SK-N-SH (cell line): Measurements from ENCODE around the gene VSIG2. TPM values are rescaled to one million over a fixed set of nuclear protein-coding genes. Genes with fewer than 3 reads are reported as not detected.

ENCODE experiments used
- CTCF ChIA-PET: fragments of 300-600, 350-600 bp; formaldehyde crosslinking; extraction: SDS; loops from one replicate; lab custom pipeline; 2021; lab: Yijun Ruan, JAX
- POLR2A ChIA-PET: fragments of 350-600 bp; sonication (Branson Sonifier 250); formaldehyde crosslinking; extraction: SDS; loops from one replicate; lab custom pipeline; 2020; ENCODE audit warnings: antibody characterized with exemption, inconsistent platforms; lab: Yijun Ruan, JAX
- DNase-seq: peaks from one replicate; pipeline ENCODE4 v3.0.0; 2012
- H2AFZ ChIP-seq: fragments of 200-600 bp; sonication (generic); 2 replicates; pipeline ENCODE4 v1.8.1; 2016; ENCODE audit warnings: antibody characterized with exemption, mild to moderate bottlenecking, low read depth
- H3F3A ChIP-seq: fragments of 200-600 bp; sonication (generic); replicated peaks from 2 replicates; pipeline ENCODE3; 2016; ENCODE audit warnings: antibody characterized with exemption, mild to moderate bottlenecking; ENCODE audit not compliant: insufficient read depth
- H3K27ac ChIP-seq, 2 experiments: fragments of 200-500 bp in 1 of 2; fragments of 200-600 bp in 1 of 2; sonication (Bioruptor generic) in 1 of 2; sonication (generic), shearing (Covaris generic) in 1 of 2; 2 replicates each; pipeline versions ENCODE4 v1.5.1 to v1.6.1; 2014 to 2016; ENCODE audit warnings: low read depth in 2 of 2, inconsistent platforms in 1 of 2, low read length in 1 of 2, mild to moderate bottlenecking in 1 of 2, mixed read lengths in 1 of 2
- H3K27me3 ChIP-seq: fragments of 200-600 bp; sonication (generic), shearing (Covaris generic); 2 replicates; pipeline ENCODE4 v1.6.1; 2016; ENCODE audit warnings: mixed run types; ENCODE audit not compliant: insufficient read depth
- H3K36me3 ChIP-seq, 2 experiments: fragments of 200-500 bp in 1 of 2; fragments of 200-600 bp in 1 of 2; sonication (Bioruptor generic) in 1 of 2; sonication (generic) in 1 of 2; replicated peaks in 1 of 2; 2 replicates each; pipeline versions ENCODE3 to v1.5.1; 2014 to 2016; ENCODE audit warnings: low read length in 1 of 2, mild to moderate bottlenecking in 1 of 2; ENCODE audit not compliant: insufficient read depth in 2 of 2, control insufficient read depth in 1 of 2
- H3K4me1 ChIP-seq, 2 experiments: fragments of 200-500 bp in 1 of 2; fragments of 200-600 bp in 1 of 2; sonication (Bioruptor generic) in 1 of 2; sonication (generic), shearing (Covaris generic) in 1 of 2; 2 replicates each; pipeline versions ENCODE4 v1.5.1 to v1.6.1; 2014 to 2016; ENCODE audit warnings: low read depth in 1 of 2, low read length in 1 of 2, mixed run types in 1 of 2; ENCODE audit not compliant: insufficient read depth in 2 of 2, control insufficient read depth in 1 of 2
- H3K4me2 ChIP-seq: fragments of 200-600 bp; sonication (generic), shearing (Covaris generic); 2 replicates; pipeline ENCODE4 v1.6.1; 2017; ENCODE audit warnings: mixed run types
- H3K4me3 ChIP-seq, 2 experiments: fragments of 200-500 bp in 1 of 2; fragments of 200-600 bp in 1 of 2; sonication (Bioruptor generic) in 1 of 2; sonication (generic), shearing (Covaris generic) in 1 of 2; 2 replicates each; pipeline versions ENCODE4 v1.5.1 to v1.8.1; 2014 to 2016; ENCODE audit warnings: low read depth in 2 of 2, inconsistent platforms in 1 of 2, low read length in 1 of 2, mild to moderate bottlenecking in 1 of 2, mixed read lengths in 1 of 2, moderate library complexity in 1 of 2
- H3K79me2 ChIP-seq: fragments of 200-600 bp; sonication (generic); 2 replicates; pipeline ENCODE4 v1.8.1; 2017; ENCODE audit warnings: mild to moderate bottlenecking; ENCODE audit not compliant: insufficient read depth
- H3K9ac ChIP-seq: fragments of 200-600 bp; sonication (generic); 2 replicates; pipeline ENCODE4 v1.6.1; 2017; ENCODE audit warnings: mixed run types
- H3K9me2 ChIP-seq: fragments of 200-600 bp; sonication (generic); 2 replicates; pipeline ENCODE4 v1.6.1; 2017; ENCODE audit warnings: mixed run types
- H3K9me3 ChIP-seq: fragments of 200-600 bp; sonication (generic); 2 replicates; pipeline ENCODE4 v1.6.1; 2017; ENCODE audit warnings: mixed run types, mild to moderate bottlenecking, moderate library complexity
- H4K20me1 ChIP-seq: fragments of 200-600 bp; sonication (generic); 2 replicates; pipeline ENCODE4 v1.6.1; 2017; ENCODE audit warnings: mild to moderate bottlenecking, mixed run types; ENCODE audit not compliant: insufficient read depth
- CHD2 ChIP-seq: fragments of 150-350 bp; IDR thresholded peaks from 2 replicates; pipeline ENCODE4 v1.6.1; 2018; ENCODE audit warnings: low read length; ENCODE audit not compliant: partially characterized antibody
- ELF1 ChIP-seq: IDR thresholded peaks from 2 replicates; pipeline ENCODE4 v1.4.0; 2012
- EP300 ChIP-seq, 2 experiments: IDR thresholded peaks; 2 replicates each; pipeline versions ENCODE4 v1.4.0 to v1.6.1; 2012; ENCODE audit warnings: borderline replicate concordance in 1 of 2, low read depth in 1 of 2, low read length in 1 of 2
- EZH2phosphoT487 ChIP-seq: fragments of 200-600 bp; sonication (generic); IDR thresholded peaks from 2 replicates; pipeline ENCODE4 v1.6.1; 2017; ENCODE audit warnings: low read depth, mixed run types, mild to moderate bottlenecking, antibody characterized with exemption, moderate library complexity, borderline replicate concordance
- FOSL2 ChIP-seq: IDR thresholded peaks from 2 replicates; pipeline ENCODE4 v1.4.0; 2012; ENCODE audit warnings: low read depth, mild to moderate bottlenecking, moderate library complexity, borderline replicate concordance
- GATA2 ChIP-seq: sonication (generic); formaldehyde crosslinking; IDR thresholded peaks from 2 replicates; pipeline ENCODE4 v1.5.0; 2020; ENCODE audit warnings: mild to moderate bottlenecking, missing genetic modification reagents
- IRF3 ChIP-seq: fragments of 150-350 bp; IDR thresholded peaks from 2 replicates; pipeline ENCODE4 v1.6.1; 2016; ENCODE audit warnings: mild to moderate bottlenecking, low read depth, low read length
- JUND ChIP-seq: IDR thresholded peaks from 2 replicates; pipeline ENCODE4 v1.4.0; 2012
- MAX ChIP-seq: IDR thresholded peaks from 2 replicates; pipeline ENCODE4 v1.4.0; 2012; ENCODE audit warnings: low read depth
- MXI1 ChIP-seq: IDR thresholded peaks from 2 replicates; pipeline ENCODE4 v1.6.1; 2012; ENCODE audit warnings: mild to moderate bottlenecking, low read depth, low read length, improper control_type of control experiment
- NFIC ChIP-seq: IDR thresholded peaks from 2 replicates; pipeline ENCODE4 v1.4.0; 2012; ENCODE audit warnings: borderline replicate concordance
- NRF1 ChIP-seq: IDR thresholded peaks from 2 replicates; pipeline ENCODE4 v1.6.1; 2012; ENCODE audit warnings: low read depth, mild to moderate bottlenecking, low read length
- PBX3 ChIP-seq: IDR thresholded peaks from 2 replicates; pipeline ENCODE4; 2012
- RXRA ChIP-seq: IDR thresholded peaks from 2 replicates; pipeline ENCODE4 v1.4.0; 2012; ENCODE audit warnings: low read depth, mild to moderate bottlenecking, borderline replicate concordance
- TCF12 ChIP-seq: IDR thresholded peaks from 2 replicates; pipeline ENCODE4 v1.4.0; 2012
- USF1 ChIP-seq: IDR thresholded peaks from 2 replicates; pipeline ENCODE4 v1.4.0; 2012; ENCODE audit warnings: low read depth, borderline replicate concordance
- YY1 ChIP-seq: IDR thresholded peaks from 2 replicates; pipeline ENCODE4 v1.4.0; 2012; ENCODE audit warnings: low read depth, mild to moderate bottlenecking
- WGBS: methylation state at CpG from one replicate; pipeline ENCODE4 v1.1.6; 2017; ENCODE audit warnings: low lambda C conversion rate; 5-methylcytosine and 5-hydroxymethylcytosine counted together
- polyA plus RNA-seq, 3 experiments: library from polyadenylated mRNA; depleted of rRNA; stranded (reverse); fragments of >200 nt; gene quantifications; 2 replicates each; pipeline ENCODE4 v1.2.3, GENCODE V29; 2012

VSIG2 gene
- polyA plus RNA-seq, 1 of the 3 experiments (the other 2 are of a cell fraction): not detected

GRCh38 chr11:124727474-124727873 lies 24.6 kb downstream of the VSIG2 start:
- Histone ChIP-seq H3K9me2 (no peaks in the 10 kb centered on the region), H3K9ac (no peak overlapping the region), H3K4me2 (no peak overlapping the region), H3K4me3 (no peak overlapping the region), H3K9me3 (no peaks in the 10 kb centered on the region), H3K79me2 (no peaks in the 10 kb centered on the region), H3F3A (peaks cover 11% of the 10 kb centered on the region), H3K27ac (no peak overlapping the region), H2AFZ (no peak overlapping the region), H3K27me3 (no peaks in the 10 kb centered on the region), H3K36me3 (no peaks in the 10 kb centered on the region), H3K4me1 (peaks cover 5 to 22% of the 10 kb centered on the region in 2 experiments; a peak in 2 of 4 replicates), H4K20me1 (no peaks in the 10 kb centered on the region)
- ChIA-PET POLR2A (no interaction called here), CTCF (no interaction called here)
- WGBS: 83% methylated on average over 4 of the region's 4 CpGs
- DNase-seq: no peak
- TF ChIP-seq RXRA (no peak), GATA2 (CRISPR knock-in tag) (no peak), NRF1 (no peak), EP300 (IDR thresholded peaks at IDR 0.05; ENCODE audit: borderline replicate concordance in 1 of 2, low read depth in 1 of 2, low read length in 1 of 2) (no peak), CHD2 (no peak), USF1 (no peak), ELF1 (no peak), YY1 (no peak), IRF3 (no peak), NFIC (no peak), JUND (no peak), MXI1 (no peak), MAX (no peak)

- no peaks in the 10 kb centered on the region for H3K9me2 ChIP-seq
- H2AFZ ChIP-seq: 0 out of 2 replicates have a peak overlapping the region, but pooled peaks have one; percentile 65
- no peak overlapping the region for H3K9ac ChIP-seq
- DNase-seq: no peak
- H4K20me1 ChIP-seq: no peaks in the 10 kb centered on the region
- peaks cover 5 to 22% of the 10 kb centered on the region in 2 experiments; a peak in 2 of 4 replicates for H3K4me1 ChIP-seq
- CTCF ChIA-PET: interaction anchor here (1.2 to 2.7 kb wide), 2 partner anchors 14 to 37 kb away, joined by 3 to 11 read pairs; partner anchors contain the start of gene NRGN
- POLR2A ChIA-PET: no interaction called here
- peak; percentile 42 for TF ChIP-seq PBX3
- TF ChIP-seq TCF12: peak; percentile 41
- no peak for TF ChIP-seq GATA2 (CRISPR knock-in tag)
- TF ChIP-seq FOSL2: peak; percentile 56; the same call in 1 of the 2 replicates
- no peak for TF ChIP-seq EZH2phosphoT487
- no peaks in the 10 kb centered on the region for H3K27me3 ChIP-seq
- H3F3A ChIP-seq: peaks cover 11% of the 10 kb centered on the region
- H3K4me3 ChIP-seq: 0 out of 4 replicates have a peak overlapping the region, but pooled peaks of 1 of the 2 experiments have one; percentile 6
- H3K36me3 ChIP-seq: no peaks in the 10 kb centered on the region
- H3K79me2 ChIP-seq: no peaks in the 10 kb centered on the region
- peak overlapping the region in 1 of 2 experiments; percentile 46; a peak in 1 of 4 replicates for H3K27ac ChIP-seq
- WGBS: 34% methylated on average over 5 of the region's 6 CpGs
- H3K4me2 ChIP-seq: peak overlapping the region; percentile 56
- H3K9me3 ChIP-seq: no peaks in the 10 kb centered on the region
These were observed 26.3 kb downstream of the VSIG2 start for GRCh38 chr11:124725719-124726105.
